GM12873 (cell line): ENCODE results near the gene PRKAG1.
A peak's percentile ranks its signal among the peaks of the same experiment; 100 is the strongest.

ENCODE experiments used
- TF ChIP-seq, protein P1 (sequence below): IDR thresholded peaks from 2 replicates; pipeline ENCODE4 v1.5.1; 2012; ENCODE audit warnings: low read depth, mild to moderate bottlenecking, moderate library complexity, low read length, control low read depth; ENCODE audit not compliant: insufficient read depth; ENCODE audit errors: missing control alignments

The PRKAG1 gene

GRCh38 chr12:48977290-48978281 is 41.0 kb downstream of the PRKAG1 start:
- TF ChIP-seq, protein P1, sequence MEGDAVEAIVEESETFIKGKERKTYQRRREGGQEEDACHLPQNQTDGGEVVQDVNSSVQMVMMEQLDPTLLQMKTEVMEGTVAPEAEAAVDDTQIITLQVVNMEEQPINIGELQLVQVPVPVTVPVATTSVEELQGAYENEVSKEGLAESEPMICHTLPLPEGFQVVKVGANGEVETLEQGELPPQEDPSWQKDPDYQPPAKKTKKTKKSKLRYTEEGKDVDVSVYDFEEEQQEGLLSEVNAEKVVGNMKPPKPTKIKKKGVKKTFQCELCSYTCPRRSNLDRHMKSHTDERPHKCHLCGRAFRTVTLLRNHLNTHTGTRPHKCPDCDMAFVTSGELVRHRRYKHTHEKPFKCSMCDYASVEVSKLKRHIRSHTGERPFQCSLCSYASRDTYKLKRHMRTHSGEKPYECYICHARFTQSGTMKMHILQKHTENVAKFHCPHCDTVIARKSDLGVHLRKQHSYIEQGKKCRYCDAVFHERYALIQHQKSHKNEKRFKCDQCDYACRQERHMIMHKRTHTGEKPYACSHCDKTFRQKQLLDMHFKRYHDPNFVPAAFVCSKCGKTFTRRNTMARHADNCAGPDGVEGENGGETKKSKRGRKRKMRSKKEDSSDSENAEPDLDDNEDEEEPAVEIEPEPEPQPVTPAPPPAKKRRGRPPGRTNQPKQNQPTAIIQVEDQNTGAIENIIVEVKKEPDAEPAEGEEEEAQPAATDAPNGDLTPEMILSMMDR: peak; percentile 81

DNA sequence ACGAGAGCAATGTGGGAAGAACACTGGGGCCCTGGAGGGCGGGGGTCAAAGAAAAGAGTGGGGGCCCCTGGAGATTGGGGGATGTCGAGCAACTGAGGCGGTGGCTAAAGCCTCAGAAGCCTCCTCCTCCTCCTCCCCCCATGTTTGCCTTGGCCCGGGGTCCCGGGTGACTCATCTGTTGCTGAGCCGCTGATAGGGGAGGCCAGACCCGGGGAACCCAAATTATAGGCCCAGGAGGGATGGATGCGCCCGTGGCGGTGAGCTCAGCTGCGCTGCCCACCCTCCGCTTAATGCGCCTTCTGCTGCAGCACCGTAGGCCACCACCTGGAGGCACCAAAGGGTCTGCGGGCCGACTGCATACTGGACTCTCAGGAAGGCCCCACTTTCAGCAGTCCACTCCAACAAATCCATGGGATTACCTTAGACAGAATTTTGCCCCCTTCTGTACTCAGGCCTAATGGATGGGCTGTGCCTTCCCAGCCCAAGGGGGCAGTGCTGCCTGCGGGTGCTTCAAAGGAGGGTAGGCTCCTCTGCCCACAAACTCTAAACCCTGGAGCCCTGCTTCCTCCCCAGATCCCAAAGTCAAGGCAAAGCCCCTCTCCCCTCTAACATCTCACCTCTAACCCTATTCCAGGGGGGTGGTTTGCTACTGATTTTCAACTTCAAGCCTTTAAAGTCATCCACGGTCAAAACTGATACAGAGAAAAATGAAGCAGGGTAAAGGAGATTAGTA is 44.5 kb downstream of the PRKAG1 start:
- TF ChIP-seq, protein P1: peak; percentile 63

DNA sequence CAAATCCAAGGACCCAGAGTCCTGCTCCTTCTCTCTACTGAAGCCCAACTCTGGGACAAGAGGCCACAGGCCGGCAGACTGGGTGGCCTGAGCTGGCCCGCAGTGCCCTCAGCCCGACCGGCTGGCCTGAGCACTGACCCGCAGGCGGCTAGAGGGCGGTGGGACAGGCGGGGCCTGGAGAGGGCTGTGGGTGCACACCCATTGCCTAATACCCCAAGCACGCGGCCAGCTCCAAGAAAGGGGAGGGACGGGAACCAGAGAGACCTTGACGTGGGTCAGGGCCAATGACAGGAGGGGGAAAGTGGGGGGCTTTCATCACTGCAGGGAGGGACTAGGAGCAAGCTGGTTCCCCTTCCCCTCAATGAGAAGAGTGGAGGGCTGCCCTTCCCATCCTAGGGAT is 45.0 kb downstream of the PRKAG1 start:
- TF ChIP-seq, protein P1: no peak

GRCh38 chr12:48972952-48973483 is 45.6 kb downstream of the PRKAG1 start:
- TF ChIP-seq, protein P1: no peak

- TF ChIP-seq, protein P1: peak; percentile 20
Measured at GRCh38 chr12:48972213-48972951, 46.2 kb downstream of the PRKAG1 start.

DNA sequence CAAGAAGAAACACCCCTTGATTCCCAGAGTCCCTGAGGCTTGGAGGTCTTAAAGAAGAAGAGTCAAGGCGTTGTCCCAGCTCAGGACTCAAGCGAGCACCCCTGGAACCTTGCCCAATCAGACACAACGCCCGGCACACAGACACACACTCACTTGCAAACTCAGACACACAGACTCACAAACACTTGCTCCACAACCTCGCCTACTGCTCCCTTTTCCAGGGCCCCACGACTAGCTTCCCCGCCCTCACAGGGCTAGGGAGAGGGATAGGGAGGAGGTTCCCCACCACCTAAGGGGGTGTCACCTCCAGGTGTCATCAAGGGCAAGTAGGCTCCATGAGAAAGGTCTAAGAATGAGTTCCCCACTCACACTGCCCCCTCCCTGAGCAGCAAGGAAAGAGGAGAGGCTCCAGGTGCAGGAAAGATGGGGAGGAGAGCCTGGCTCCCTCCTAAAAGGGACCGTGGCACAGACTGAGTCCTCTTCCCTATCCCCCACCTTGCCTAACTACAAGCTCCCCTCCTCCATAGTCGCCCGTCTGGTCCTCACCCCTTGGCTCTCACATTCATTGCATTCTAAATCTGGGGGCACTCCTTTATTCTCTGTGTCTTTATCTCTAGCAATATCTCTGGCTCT is 47.8 kb downstream of the PRKAG1 start:
- TF ChIP-seq, protein P1: no peak
